GM18502 (cell line): ENCODE results near the gene MTCL3.

Source experiments
- ATAC-seq: cut with Tn5 transposase; IDR thresholded peaks from one replicate; pipeline ENCODE4 v1.9.1; 2021; ENCODE audit warnings: mild to moderate bottlenecking; ENCODE audit not compliant: unreplicated experiment, poor library complexity

Gene MTCL3

GRCh38 chr6:127518710-127519468, at the start of gene MTCL3:
MTCL3 (minus strand) TSS chr6:127519335.
- ATAC-seq: no peak

- no peak for ATAC-seq
These were observed 48.3 kb upstream of the MTCL3 start for GRCh38 chr6:127567476-127567875.

DNA sequence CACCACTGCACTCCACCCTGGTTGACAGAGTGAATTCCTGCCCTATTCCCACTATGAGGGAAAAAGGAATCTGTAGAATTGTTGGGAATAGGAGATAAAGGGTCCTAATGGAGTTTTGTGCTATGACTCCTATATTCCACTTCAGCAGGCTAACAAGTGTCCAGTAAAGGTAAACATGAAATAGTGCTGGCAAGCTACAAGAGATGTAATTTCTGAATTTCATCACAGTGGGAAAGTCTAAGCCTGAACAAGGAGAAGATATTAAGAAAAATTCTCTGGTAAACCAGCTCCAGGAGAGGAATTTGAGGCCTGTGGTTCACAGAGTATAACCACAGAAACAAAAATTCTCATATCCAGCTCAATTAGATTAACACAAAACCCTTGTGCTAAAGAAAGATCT, 47.5 kb upstream of the MTCL3 start:
- no peak for ATAC-seq

GRCh38 chr6:127566119-127566518, 47.0 kb upstream of the MTCL3 start:
- ATAC-seq: no peak

DNA sequence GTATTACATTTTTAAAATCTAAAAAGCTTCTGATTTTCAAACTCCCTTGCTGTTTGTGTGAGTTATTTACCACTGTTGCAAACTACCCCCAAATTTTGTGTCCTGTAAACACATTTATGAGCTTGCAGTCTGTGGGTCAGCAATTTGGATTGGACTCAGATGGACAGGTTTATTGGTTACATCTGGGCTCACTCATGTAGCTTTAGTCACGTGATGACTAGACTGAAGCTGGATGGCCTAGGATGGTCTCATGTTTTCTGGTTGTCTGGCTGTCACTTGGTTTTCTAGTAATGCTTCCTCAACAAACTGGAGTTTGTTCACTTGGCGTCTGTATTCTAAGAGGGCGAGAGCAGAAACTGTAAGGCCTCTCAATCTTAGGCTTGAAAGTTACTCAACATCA, 45.6 kb upstream of the MTCL3 start:
- no peak for ATAC-seq

DNA sequence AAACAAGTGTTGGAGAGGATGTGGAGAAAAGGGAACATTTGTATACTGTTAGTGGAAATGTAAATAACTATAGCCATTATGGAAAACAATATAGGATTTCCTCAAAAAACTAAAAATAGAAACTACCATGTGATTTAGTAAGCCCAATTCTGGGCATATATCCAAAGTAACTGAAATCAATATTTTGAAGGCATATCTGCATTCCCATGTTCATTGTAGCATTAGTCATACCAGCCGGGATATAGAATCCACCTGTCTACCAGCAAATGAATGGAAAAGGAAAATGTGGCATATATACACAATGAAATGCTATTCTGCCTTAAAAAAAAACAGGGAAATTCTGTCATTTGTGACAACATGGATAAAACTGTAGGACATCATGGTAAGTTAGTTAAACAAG, 42.5 kb upstream of the MTCL3 start:
- no peak for ATAC-seq

DNA sequence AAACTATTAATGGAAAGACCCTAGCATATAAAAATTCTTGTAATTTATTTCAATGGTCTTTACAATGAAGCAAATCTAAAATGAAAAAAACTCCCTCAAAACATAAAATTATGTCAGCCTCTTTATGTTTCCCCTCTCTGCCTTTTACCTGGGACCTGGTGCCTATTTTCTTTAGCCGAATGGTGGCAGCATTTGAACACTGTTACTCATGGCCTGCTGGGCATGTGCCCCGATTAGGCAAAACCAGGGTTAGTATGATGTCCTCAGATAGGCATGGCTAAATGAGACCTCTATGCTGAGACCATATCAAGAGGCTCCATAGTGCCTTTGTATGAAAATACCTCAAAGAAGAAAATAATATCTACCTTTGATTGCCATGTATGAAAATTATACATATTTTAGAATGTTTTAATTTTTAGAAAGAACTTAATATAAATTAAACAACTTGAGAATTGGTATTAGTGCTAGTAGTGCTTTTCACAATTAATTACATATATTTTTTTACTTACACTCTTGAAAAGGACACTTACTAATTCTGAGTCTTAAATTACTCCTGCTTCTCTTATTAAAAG, 35.4 kb upstream of the MTCL3 start:
- ATAC-seq: no peak

GRCh38 chr6:127550403-127550802, 31.3 kb upstream of the MTCL3 start:
- no peak for ATAC-seq

DNA sequence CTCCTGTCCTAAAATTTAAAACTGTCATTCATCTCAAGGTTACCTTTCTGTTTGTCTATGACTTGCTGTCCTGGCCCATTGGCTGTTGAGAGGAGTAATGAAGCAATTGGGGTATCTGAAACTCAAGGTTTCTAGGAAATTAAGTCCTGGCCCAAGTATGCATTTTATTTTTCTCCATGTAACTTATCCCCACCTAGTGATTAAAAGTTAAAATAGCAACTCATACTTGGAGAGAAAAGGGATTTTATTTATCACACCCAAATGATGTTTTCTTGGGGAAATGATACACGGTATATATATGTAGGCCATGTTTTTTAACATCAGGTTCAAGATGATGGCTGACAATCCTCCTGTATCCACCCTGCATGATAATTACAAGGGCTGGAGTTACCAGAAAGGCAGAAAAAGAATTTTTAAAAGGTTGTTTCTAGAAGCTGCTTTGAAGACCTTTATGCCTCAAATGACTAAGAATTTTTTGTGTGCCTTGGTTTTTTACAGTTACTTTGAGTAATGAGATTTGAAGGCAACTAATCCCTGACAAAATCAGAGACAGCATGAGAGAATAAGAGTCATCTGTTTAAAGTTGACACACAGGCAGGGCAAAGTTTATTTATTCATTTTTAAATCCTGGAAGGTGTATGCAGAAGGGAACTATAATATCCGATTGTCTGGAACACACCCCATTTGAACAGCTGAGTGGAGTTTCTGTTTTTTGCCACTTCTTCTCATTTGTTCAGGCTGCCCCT, 28.9 kb upstream of the MTCL3 start:
- no peak for ATAC-seq

DNA sequence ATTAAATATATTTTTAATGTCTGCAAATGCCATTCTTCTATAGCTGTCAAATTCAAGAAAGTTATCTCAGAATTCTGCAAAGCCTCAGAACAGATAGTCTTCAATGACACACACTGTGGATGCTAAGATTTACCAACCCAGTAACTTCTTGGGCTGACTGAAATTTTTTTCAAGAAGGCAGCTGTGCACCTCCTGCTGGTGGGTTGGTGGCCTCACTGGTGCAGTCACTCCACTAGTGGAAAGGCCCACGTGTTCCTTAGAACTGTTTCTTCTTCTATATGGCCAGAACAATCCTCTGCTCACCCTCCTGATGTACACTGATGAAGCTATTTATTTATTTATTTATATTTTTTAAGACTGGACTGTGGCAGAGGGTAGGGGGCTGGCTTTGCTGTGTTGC, 28.1 kb upstream of the MTCL3 start:
- no peak for ATAC-seq

GRCh38 chr6:127539272-127539671, 20.1 kb upstream of the MTCL3 start:
- peak; percentile 59 for ATAC-seq

DNA sequence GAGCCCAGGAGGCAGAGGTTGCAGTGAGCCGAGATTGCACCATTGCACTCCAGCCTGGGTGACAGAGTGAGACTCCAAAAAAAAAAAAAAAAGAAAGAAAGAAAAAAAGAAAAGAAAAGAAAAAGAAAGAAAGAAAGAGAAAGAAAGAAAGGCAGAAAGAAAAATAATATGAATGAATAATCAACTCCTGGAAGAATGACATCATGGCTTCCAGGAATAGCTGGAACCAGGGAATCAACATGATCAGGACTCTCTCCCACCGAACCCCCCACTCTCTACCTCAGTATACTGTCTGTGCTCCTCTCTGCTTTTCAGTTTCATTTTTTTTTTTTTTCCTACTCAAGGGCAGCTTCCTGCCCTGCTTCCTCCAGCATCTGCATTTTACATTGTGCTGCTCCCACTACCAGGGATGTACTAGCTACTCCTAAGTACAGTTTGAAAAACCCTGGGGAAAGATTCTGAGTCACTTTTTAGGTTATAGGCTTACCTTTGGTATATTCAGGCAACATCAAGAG, 19.7 kb upstream of the MTCL3 start:
- peak; percentile 9 for ATAC-seq

GRCh38 chr6:127533736-127534135, 14.6 kb upstream of the MTCL3 start:
- no peak for ATAC-seq

GRCh38 chr6:127533011-127533410, 13.9 kb upstream of the MTCL3 start:
- ATAC-seq: no peak

GRCh38 chr6:127522714-127523113, 3.6 kb upstream of the MTCL3 start:
- ATAC-seq: no peak

GRCh38 chr6:127520066-127520465, 931 bp upstream of the MTCL3 start:
- ATAC-seq: no peak

- no peak for ATAC-seq
These were observed 292 bp upstream of the MTCL3 start for GRCh38 chr6:127519469-127519785.

DNA sequence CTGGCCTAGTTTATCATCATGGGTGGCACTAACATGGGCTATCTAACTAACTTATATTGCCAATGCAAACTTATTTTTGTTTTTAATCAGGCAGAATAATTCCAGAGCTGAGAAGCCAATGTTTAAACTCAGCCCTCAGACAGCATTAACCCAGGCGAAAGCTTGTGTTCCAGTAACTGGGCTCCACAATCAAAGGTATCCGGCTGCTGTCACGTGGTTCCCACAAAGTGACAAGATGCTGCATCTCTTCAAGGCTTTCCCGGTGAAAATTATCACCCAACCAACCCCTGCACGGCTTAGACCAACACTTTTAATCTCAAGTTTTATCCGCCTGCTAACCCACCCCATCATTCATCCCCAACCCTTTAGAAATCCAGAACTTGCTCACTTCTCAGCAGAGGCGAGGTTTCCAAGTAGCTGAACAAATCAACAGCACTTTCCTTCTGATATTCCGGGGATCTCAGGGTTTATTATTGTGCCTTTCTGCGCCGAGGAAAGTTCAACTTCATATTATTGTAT, 885 bp downstream of the MTCL3 start:
- no peak for ATAC-seq

- no peak for ATAC-seq
These were observed 1.4 kb downstream of the MTCL3 start for GRCh38 chr6:127517693-127518092.

DNA sequence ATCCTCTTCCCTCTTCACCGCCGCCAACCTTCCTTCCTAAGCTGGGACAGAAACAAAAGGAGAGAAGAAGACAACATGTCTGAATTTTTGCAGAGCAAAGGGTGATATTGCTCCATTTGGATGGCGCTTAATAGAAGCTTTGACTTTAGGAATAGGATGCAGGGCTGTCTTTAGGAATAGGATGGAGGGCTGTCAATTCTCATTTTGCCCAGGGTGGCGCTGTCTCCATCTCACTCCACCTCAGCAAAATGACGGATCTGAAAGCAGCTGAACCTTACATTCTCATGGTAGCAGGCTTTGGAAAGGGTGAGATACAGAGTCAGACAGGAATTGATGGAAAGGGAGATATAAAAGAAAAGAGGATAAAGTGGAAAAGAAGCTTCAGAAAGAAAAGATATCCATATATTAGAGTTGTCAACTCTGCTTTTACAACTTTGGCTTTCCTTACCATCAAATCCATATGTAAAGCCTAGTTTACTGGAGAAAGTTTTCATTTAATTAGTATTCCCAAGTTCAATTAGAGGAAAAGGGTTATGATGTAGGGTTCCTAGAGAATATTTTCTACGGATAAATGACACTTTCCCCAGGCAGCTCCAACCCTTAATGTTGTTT, 2.4 kb downstream of the MTCL3 start:
- peak; percentile 73 for ATAC-seq
